Naive thymus-derived CD8-positive, alpha-beta T cell (primary cell): Measurements from ENCODE around the gene DDX39A. TPM values are rescaled to one million over a fixed set of nuclear protein-coding genes. Genes with fewer than 3 reads are reported as not detected.
A peak's percentile ranks its signal among the peaks of the same experiment; 100 is the strongest.

Experiments
- ATAC-seq, 2 donors: fragments of 150-1000 bp; cut with Tn5 transposase in 1 of 2; sonication (Bioruptor Pico), chemical (Tn5 transposase) in 1 of 2; 1 replicate in 1 of 2; 2 replicates in 1 of 2; pipeline ENCODE4 v1.10.0; 2021; ENCODE audit warnings: mild to moderate bottlenecking in 2 of 2, moderate library complexity in 2 of 2
- POLR2A ChIA-PET: fragments of 350-600 bp; sonication (Branson Sonifier 250); formaldehyde crosslinking; loops from one replicate; lab custom pipeline; 2021; ENCODE audit warnings: antibody characterized with exemption; lab: Charles Lee
- DNase-seq, 10 donors: peaks; one replicate each; pipeline versions ENCODE4 v3.0.0 to v3.0.0-alpha.2; 2020 to 2022
- H3K27ac Mint-ChIP-seq, 10 donors: one replicate each; pipeline ENCODE4 v1.8.0; 2020 to 2022; ENCODE audit warnings: mild to moderate bottlenecking in 10 of 10, mixed read lengths in 10 of 10, moderate library complexity in 4 of 10, inconsistent platforms in 1 of 10
- H3K27me3 Mint-ChIP-seq, 5 donors: one replicate each; pipeline ENCODE4 v1.8.0; 2021 to 2022; ENCODE audit warnings: mixed read lengths in 5 of 5
- H3K36me3 Mint-ChIP-seq, 3 donors: one replicate each; pipeline ENCODE4 v1.8.0; 2020 to 2022; ENCODE audit warnings: mixed read lengths in 3 of 3, mild to moderate bottlenecking in 2 of 3, inconsistent platforms in 1 of 3
- H3K4me1 Mint-ChIP-seq, 4 donors: one replicate each; pipeline ENCODE4 v1.8.0; 2021 to 2022; ENCODE audit warnings: mixed read lengths in 4 of 4
- H3K4me3 Mint-ChIP-seq, 10 donors: one replicate each; pipeline ENCODE4 v1.8.0; 2020 to 2022; ENCODE audit warnings: mild to moderate bottlenecking in 10 of 10, mixed read lengths in 10 of 10, moderate library complexity in 6 of 10, inconsistent platforms in 1 of 10
- H3K9me3 Mint-ChIP-seq, 9 donors: one replicate each; pipeline ENCODE4 v1.8.0; 2020 to 2022; ENCODE audit warnings: mixed read lengths in 9 of 9, mild to moderate bottlenecking in 3 of 9, inconsistent platforms in 1 of 9, moderate library complexity in 1 of 9
- polyA plus RNA-seq, 3 donors: library from polyadenylated mRNA; unstranded; fragments of 300-500 nt; fragmentation: Illumina TruSeq; gene quantifications; one replicate each; pipeline ENCODE4 v1.2.3, GENCODE V29; 2021
- total RNA-seq, 8 experiments: library from RNA in 2 of 8; stranded (reverse) in 2 of 8; gene quantifications; one replicate each; pipeline ENCODE4 v1.2.3 and lab custom pipeline; 2021 to 2026

The DDX39A gene
- total and polyA plus RNA-seq, 5 experiments from 2014 or later: 96.0 to 165 (median 136) TPM

DNA sequence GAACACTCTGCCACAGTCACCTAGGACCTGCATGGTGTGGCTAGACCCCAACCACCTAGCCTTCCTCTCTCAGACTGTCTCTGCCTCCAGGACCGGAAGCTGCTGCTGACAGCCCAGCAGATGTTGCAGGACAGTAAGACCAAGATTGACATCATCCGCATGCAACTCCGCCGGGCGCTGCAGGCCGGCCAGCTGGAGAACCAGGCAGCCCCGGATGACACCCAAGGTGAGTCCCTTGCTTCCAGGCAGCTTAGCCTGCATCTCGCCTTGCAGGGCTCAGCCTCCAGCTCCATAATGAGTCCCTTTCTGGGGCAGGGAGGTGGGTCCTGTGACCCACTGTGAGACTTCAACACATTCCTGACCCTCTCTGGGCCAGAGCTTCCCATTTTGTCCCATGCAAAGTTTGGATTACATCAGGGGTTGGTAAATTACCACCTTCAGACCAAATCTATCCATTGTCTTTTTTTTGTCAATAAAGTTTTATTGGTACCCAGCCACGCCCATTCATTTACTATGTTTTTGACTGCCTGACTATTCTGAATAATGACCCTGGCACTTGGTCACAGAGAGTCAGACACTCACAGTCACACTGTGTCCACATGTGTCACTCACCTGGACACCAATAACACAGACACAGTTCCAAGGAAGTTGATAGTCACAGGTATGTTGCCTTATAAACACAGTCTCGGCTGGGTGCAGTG is 27.3 kb upstream of the DDX39A start:
- H3K27ac Mint-ChIP-seq: peak overlapping the region in 3 of 10 donors; percentile 7 to 57 (median 44)
- POLR2A ChIA-PET: interaction anchor here (0.7 kb wide), 1 partner anchor 331 kb away, joined by 3 read pairs; no protein-coding TSS in a partner anchor
- no peak for DNase-seq
- H3K4me1 Mint-ChIP-seq: peaks cover 11 to 58% (median 26%) of the 10 kb centered on the region in 4 donors
- ATAC-seq: no peak
- H3K4me3 Mint-ChIP-seq: peak overlapping the region in 1 of 10 donors; percentile 38
- no peaks in the 10 kb centered on the region for H3K9me3 Mint-ChIP-seq
- H3K36me3 Mint-ChIP-seq: peaks cover 10 to 88% (median 47%) of the 10 kb centered on the region in 3 donors
- no peaks in the 10 kb centered on the region for H3K27me3 Mint-ChIP-seq

DNA sequence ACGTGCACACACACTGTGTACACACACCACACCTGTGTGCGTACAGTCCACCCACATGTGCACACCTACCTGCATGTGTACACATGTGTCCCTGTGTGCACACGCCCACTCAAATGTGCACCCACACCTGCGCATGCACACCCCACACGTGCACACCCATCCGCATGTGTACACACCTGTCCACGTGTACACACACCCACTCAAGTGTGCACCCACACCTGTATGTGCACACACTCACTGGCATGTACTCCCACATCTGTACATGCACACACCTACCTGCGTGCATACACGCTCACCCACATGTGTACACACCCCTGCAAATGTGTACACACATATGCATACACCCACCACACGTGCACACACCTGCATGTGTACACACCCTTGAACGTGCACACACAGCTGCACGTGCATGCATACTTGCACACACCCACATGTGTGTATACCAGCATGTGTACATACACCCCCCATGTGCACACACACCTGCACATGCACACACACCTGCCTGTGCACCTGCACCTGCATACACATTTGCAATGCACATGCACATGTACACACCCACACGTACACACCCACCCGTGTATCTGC is 24.6 kb upstream of the DDX39A start:
- Mint-ChIP-seq H3K36me3 (peaks cover 4 to 72% (median 32%) of the 10 kb centered on the region in 3 donors), H3K4me3 (peak overlapping the region in 1 of 10 donors; percentile 28), H3K27ac (peak overlapping the region in 3 of 10 donors; percentile 15 to 44 (median 15)), H3K9me3 (no peaks in the 10 kb centered on the region), H3K27me3 (no peaks in the 10 kb centered on the region), H3K4me1 (peaks cover 24 to 63% (median 37%) of the 10 kb centered on the region in 4 donors)
- POLR2A ChIA-PET: interaction anchor here (0.6 kb wide), 1 partner anchor 507 kb away, joined by 6 read pairs; no protein-coding TSS in a partner anchor
- ATAC-seq: no peak
- DNase-seq: no peak

DNA sequence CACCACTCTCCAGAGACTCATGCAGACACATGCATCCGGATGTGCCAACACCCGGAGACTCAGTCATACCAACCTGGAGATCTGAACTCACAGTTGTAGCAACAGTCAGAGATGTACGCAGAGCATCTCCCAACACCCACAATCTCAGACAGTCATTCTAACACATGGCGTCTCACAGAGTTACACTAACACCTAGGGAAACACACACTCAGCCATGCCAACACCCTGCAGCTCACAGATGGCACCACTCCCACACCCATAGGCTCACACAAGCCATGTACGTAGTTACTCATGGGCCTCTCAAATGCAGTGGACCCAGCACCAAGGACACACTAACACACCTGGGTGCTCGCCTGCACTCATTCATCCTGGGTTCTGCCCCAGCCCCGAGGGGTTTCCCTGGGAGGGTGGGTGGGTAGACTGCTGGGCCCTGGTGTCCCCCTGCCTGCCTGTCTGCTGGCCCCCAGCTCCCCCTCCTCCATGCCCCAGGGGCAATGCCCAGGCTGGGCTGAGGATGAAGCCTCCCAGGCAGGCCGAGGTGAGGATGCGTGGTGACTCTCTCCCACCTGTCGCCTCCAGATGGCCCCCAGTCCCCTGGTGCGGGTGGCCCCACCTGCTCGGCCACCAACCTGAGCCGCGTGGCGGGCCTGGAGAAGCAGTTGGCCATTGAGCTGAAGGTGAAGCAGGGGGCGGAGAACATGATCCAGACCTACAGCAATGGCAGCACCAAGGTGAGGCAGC is 23.9 kb upstream of the DDX39A start:
- Mint-ChIP-seq H3K9me3 (no peaks in the 10 kb centered on the region), H3K27me3 (no peaks in the 10 kb centered on the region), H3K4me3 (peak overlapping the region in 4 of 10 donors; percentile 11 to 54 (median 23)), H3K36me3 (peaks cover 4 to 65% (median 32%) of the 10 kb centered on the region in 3 donors), H3K27ac (peak overlapping the region in 5 of 10 donors; percentile 31 to 82 (median 56)), H3K4me1 (peaks cover 23 to 64% (median 40%) of the 10 kb centered on the region in 4 donors)
- POLR2A ChIA-PET: interaction anchor here (0.6 kb wide), 1 partner anchor 508 kb away, joined by 6 read pairs; no protein-coding TSS in a partner anchor
- DNase-seq (no peak), ATAC-seq (no peak)

DNA sequence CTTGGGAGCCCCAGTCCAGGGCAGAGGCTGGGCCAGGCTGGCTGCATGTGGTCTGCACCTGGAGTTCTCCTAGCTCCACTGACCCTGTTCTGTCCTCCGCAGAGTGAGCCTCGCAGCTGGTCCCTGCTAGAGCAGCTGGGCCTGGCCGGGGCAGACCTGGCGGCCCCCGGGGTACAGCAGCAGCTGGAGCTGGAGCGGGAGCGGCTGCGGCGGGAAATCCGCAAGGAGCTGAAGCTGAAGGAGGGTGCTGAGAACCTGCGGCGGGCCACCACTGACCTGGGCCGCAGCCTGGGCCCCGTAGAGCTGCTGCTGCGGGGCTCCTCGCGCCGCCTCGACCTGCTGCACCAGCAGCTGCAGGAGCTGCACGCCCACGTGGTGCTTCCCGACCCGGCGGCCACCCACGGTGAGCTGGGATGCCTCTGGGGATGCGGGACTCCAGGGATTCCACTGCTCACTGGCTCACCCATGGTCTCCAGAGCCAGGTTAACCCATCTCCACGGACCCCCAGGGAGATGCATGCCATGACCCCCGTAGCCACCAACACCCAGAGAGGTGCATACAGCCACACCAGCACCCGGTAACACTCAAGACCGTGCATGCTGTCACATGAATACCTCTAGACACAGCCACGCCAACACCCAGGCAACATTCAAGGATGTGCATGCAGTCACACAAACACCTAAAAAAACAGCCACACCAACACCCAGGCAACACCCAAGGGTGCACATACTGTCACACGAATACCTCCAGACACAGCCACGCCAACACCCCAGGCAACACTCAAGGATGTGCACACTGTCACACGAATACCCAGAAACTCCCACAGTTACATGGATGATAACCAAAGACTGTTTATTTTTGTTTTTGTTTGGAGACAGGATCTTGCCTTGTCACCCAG is 22.1 kb upstream of the DDX39A start:
- Mint-ChIP-seq H3K4me1 (peaks cover 26 to 72% (median 53%) of the 10 kb centered on the region in 4 donors), H3K4me3 (peak overlapping the region; percentile 59 to 100 (median 92)), H3K36me3 (peaks cover 4 to 54% (median 22%) of the 10 kb centered on the region in 3 donors), H3K9me3 (no peaks in the 10 kb centered on the region), H3K27ac (peak overlapping the region; percentile 16 to 95 (median 72)), H3K27me3 (no peaks in the 10 kb centered on the region)
- ATAC-seq: no peak
- POLR2A ChIA-PET: interaction anchor here (0.8 to 1.4 kb wide), 3 partner anchors 9 to 129 kb away, joined by 3 to 5 read pairs (median 4); partner anchors contain the start of genes DDX39A and PKN1
- DNase-seq: no peak

DNA sequence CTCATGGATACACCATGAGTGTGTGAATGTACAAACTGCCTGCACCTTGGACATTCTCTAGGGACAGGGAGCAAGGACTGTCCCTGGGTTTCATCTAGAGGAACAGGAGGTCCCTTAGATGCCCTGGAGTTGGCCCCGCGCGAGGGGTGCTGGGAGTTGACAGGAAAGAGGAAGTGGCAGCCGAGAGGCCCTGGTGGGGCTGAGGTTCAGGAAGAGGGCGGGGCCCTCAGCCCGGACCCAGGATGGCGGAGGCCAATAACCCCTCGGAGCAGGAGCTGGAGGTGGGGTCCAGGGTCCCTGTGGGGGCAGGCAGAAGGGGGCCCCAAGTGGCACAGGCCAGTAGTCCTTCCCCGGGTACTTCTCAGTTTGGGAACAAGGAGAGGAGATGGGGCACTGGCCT is 20.9 kb upstream of the DDX39A start:
- peaks cover 4 to 53% (median 18%) of the 10 kb centered on the region in 3 donors for H3K36me3 Mint-ChIP-seq
- POLR2A ChIA-PET: interaction anchor here (0.6 to 1.3 kb wide), 7 partner anchors 9 to 76 kb away, joined by 3 to 11 read pairs (median 3); partner anchors contain the start of gene DDX39A
- H3K27me3 Mint-ChIP-seq: no peaks in the 10 kb centered on the region
- peak overlapping the region; percentile 89 to 98 (median 95) for H3K27ac Mint-ChIP-seq
- H3K4me3 Mint-ChIP-seq: peak overlapping the region; percentile 86 to 100 (median 92)
- peaks cover 26 to 73% (median 56%) of the 10 kb centered on the region in 4 donors for H3K4me1 Mint-ChIP-seq
- DNase-seq: peak; percentile 56 to 85 (median 74)
- peak; percentile 98 to 100 for ATAC-seq
- H3K9me3 Mint-ChIP-seq: no peaks in the 10 kb centered on the region

DNA sequence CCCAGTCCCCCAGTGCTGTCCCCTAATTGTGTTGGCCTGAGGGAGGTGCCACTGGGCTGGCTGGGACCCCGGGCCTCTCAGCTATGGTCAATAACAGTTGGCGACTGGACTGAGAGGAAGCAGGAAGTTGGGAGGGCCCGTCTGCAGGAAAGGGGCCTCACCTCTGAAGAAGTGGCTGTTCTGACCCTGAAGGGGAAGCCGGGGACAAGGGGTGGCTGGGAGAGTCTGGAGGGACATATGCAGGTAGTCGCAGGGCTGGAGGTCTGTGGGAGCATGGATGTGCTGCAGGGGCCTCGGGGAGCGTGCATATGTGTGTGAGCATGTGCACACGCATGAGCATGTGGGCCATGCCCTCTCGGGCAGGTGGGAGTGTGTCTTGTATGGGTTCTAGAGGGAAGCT is 19.9 kb upstream of the DDX39A start:
- Mint-ChIP-seq H3K4me3 (peak overlapping the region; percentile 60 to 100 (median 89)), H3K27ac (peak overlapping the region; percentile 87 to 98 (median 91)), H3K27me3 (no peaks in the 10 kb centered on the region), H3K4me1 (peaks cover 28 to 75% (median 61%) of the 10 kb centered on the region in 4 donors), H3K36me3 (peaks cover 0 to 44% (median 14%) of the 10 kb centered on the region in 3 donors), H3K9me3 (no peaks in the 10 kb centered on the region)
- POLR2A ChIA-PET: interaction anchor here (0.6 to 1.3 kb wide), 3 partner anchors 17 to 71 kb away, joined by 4 to 9 read pairs (median 5); no protein-coding TSS in a partner anchor
- DNase-seq (no peak), ATAC-seq (no peak)

DNA sequence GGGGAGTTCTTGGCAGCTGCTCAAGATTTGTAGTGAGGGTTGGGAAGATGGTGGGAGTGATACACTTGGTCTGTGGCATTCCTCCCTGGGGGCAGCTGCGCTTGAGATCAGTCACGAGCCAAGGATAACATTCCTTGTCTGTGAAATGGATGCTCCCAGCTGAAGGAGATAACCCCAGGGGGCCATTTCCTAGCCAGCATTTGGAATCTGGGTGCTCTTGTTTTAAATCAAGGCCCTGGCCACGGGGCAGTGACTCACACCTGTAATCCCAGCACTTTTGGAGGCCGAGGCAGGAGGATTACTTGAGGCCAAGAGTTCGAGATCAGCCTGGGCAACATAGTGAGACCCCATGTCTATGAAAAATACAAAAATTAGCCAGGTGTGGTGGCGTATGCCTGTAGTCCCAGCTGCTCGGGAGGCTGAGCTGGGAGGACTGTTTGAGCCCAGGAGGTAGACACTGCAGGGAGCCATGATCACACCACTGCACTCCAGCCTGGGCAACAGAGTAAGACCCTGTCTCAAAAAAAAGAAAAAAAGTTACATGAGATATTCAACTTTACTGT is 18.5 kb upstream of the DDX39A start:
- Mint-ChIP-seq H3K4me1 (peaks cover 28 to 71% (median 60%) of the 10 kb centered on the region in 4 donors), H3K27ac (peak overlapping the region; percentile 55 to 96 (median 86)), H3K9me3 (no peaks in the 10 kb centered on the region), H3K4me3 (peak overlapping the region in 9 of 10 donors; percentile 23 to 99 (median 48)), H3K36me3 (peaks cover 0 to 33% (median 7%) of the 10 kb centered on the region in 3 donors), H3K27me3 (no peaks in the 10 kb centered on the region)
- ATAC-seq (no peak), DNase-seq (no peak)
- POLR2A ChIA-PET: interaction anchor here (0.6 to 1.3 kb wide), 11 partner anchors 10 to 276 kb away, joined by 3 to 11 read pairs (median 4); partner anchors contain the start of gene DNAJB1

DNA sequence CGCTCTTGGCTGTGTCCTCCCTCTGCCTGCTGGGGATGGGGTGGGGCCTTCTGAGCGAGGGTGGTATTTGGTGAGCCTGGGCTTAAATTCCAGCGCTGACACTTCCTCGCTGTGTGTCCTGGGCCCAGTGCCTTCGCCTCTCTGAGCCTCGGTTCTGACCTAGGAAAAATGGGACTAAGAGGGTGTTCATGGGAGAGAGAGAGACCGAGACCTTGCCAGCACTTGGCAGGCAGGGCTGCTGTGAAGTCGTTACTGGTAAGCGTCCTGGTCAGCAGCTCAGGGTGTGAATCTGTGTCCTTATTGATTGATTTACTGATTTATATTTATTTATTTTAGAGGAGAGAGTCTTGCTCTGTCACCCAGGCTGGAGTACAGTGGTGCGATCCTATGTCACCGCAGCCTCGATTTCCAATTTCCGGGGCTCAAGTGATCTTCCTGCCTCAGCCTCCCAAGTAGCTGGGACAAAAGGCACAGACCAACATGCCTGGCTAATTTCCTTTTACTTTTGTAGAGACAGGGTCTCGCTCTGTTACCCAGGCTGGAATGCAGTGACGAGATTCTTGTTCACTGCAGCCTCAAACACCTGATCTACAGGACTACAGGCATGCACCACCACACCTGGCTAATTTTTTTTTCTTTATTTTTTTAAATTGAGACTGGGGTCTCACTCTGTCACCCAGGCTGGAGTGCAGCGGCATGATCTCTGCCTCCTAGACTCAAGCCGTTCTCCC is 16.3 kb upstream of the DDX39A start:
- H3K4me1 Mint-ChIP-seq: peaks cover 25 to 71% (median 59%) of the 10 kb centered on the region in 4 donors
- no peak for DNase-seq
- H3K27me3 Mint-ChIP-seq: no peaks in the 10 kb centered on the region
- ATAC-seq: no peak
- peak overlapping the region; percentile 58 to 95 (median 90) for H3K27ac Mint-ChIP-seq
- no peaks in the 10 kb centered on the region for H3K9me3 Mint-ChIP-seq
- peaks cover 0 to 19% (median 0%) of the 10 kb centered on the region in 3 donors for H3K36me3 Mint-ChIP-seq
- peak overlapping the region; percentile 44 to 87 (median 79) for H3K4me3 Mint-ChIP-seq
- POLR2A ChIA-PET: interaction anchor here (1.0 to 2.2 kb wide), 3 partner anchors 17 to 83 kb away, joined by 3 to 8 read pairs (median 3); partner anchors contain the start of gene DNAJB1

DNA sequence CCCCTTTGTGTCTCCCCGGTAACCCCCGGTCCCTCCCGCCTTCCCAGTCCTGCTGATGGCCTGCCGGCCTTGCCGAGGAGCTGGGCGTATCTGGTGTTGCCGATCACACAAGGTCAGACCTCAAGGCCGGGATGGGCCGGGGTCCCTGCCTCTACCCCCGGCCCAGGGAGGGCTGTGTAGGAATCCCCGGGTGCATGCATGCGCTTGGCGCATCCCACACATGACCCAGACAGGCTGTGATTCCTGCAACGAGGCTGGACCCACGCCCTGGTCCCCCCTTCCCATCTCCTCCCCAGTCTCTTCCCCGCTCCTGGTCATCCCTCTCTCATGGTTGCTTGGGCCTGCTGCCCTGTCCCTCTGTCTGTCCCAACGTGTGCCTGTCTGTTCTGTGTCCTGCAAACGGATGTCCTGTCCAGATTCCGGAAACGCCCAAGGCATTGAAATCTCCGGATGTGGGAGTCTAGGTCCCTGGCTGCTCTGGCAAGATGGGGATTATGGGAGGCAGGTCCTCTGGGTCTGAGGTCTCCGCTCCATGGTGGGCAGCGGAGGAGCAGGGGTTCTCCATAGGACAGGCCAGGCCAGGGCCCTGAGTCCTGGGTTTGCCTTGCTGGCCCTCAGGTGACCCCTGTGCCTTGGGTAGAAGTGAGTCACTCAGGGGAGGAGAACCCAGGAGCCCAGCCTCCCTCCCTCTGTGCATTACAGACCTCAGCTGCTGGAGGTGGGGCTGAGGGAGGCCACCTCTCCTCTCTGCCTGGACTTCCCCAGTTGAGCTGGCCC is 15.6 kb upstream of the DDX39A start:
- peaks cover 0 to 13% (median 0%) of the 10 kb centered on the region in 3 donors for H3K36me3 Mint-ChIP-seq
- H3K27me3 Mint-ChIP-seq: peaks cover 0 to 1% (median 0%) of the 10 kb centered on the region in 5 donors
- DNase-seq (peak in 2 of 10 donors; percentile 29 to 60), ATAC-seq (peak in 1 of 2 donors; percentile 5)
- no peaks in the 10 kb centered on the region for H3K9me3 Mint-ChIP-seq
- peak overlapping the region; percentile 83 to 96 (median 92) for H3K27ac Mint-ChIP-seq
- H3K4me1 Mint-ChIP-seq: peaks cover 19 to 64% (median 53%) of the 10 kb centered on the region in 4 donors
- POLR2A ChIA-PET: interaction anchor here (0.5 to 2.2 kb wide), 7 partner anchors 16 to 268 kb away, joined by 3 to 8 read pairs (median 3); partner anchors contain the start of gene DNAJB1
- H3K4me3 Mint-ChIP-seq: peak overlapping the region; percentile 64 to 90 (median 84)
